Measurements from ENCODE around the gene SARS1. TPM values are rescaled to one million over a fixed set of nuclear protein-coding genes. Genes with fewer than 3 reads are reported as not detected.
A peak's percentile ranks its signal among the peaks of the same experiment; 100 is the strongest.

The SARS1 gene
- total RNA-seq, 2 experiments from 2014 or later = 224 to 240 TPM

GRCh38 chr1:109184687-109185086, 29.0 kb upstream of the SARS1 start:
- Mint-ChIP-seq H3K36me3 (ENCODE audit: low read depth) (no peaks in the 10 kb centered on the region), H3K27me3 (no peaks in the 10 kb centered on the region), H3K9me3 (ENCODE audit: low read depth) (no peaks in the 10 kb centered on the region), H3K4me1 (no peaks in the 10 kb centered on the region), H3K27ac (no peak overlapping the region), H3K4me3 (no peak overlapping the region)
- ATAC-seq = no peak
- intact Hi-C loops (cut with DNase I, micrococcal nuclease) = no loop called here
- DNase-seq = no peak
- CTCF ChIA-PET = no interaction called here
- POLR2A ChIA-PET = no interaction called here

- ATAC-seq = no peak
- intact Hi-C loops (cut with DNase I, micrococcal nuclease) = no loop called here
- DNase-seq = no peak
- Mint-ChIP-seq H3K4me1 (no peaks in the 10 kb centered on the region), H3K9me3 (ENCODE audit: low read depth) (no peaks in the 10 kb centered on the region), H3K36me3 (ENCODE audit: low read depth) (no peaks in the 10 kb centered on the region), H3K27ac (no peak overlapping the region), H3K4me3 (no peak overlapping the region), H3K27me3 (no peaks in the 10 kb centered on the region)
- CTCF ChIA-PET = interaction anchor here (0.7 to 0.8 kb wide), 2 partner anchors 16 to 464 kb away, joined by 3 read pairs; no protein-coding TSS in a partner anchor
- POLR2A ChIA-PET = no interaction called here
These were observed 28.4 kb upstream of the SARS1 start for GRCh38 chr1:109185357-109185756.

GRCh38 chr1:109185990-109186732, 27.6 kb upstream of the SARS1 start:
- intact Hi-C loops (cut with DNase I, micrococcal nuclease) = no loop called here
- Mint-ChIP-seq H3K27me3 (no peaks in the 10 kb centered on the region), H3K36me3 (ENCODE audit: low read depth) (no peaks in the 10 kb centered on the region), H3K9me3 (ENCODE audit: low read depth) (no peaks in the 10 kb centered on the region), H3K4me1 (no peaks in the 10 kb centered on the region), H3K4me3 (no peak overlapping the region), H3K27ac (no peak overlapping the region)
- CTCF ChIA-PET = interaction anchor here (0.7 to 0.8 kb wide), 2 partner anchors 15 to 463 kb away, joined by 3 read pairs; no protein-coding TSS in a partner anchor
- DNase-seq = no peak
- no peak for ATAC-seq
- POLR2A ChIA-PET = no interaction called here

- Mint-ChIP-seq H3K27ac (no peak overlapping the region), H3K9me3 (ENCODE audit: low read depth) (no peaks in the 10 kb centered on the region), H3K27me3 (no peaks in the 10 kb centered on the region), H3K36me3 (ENCODE audit: low read depth) (no peaks in the 10 kb centered on the region), H3K4me3 (no peak overlapping the region), H3K4me1 (no peaks in the 10 kb centered on the region)
- DNase-seq (no peak), ATAC-seq (no peak)
- POLR2A ChIA-PET = no interaction called here
- CTCF ChIA-PET = no interaction called here
- intact Hi-C loops (cut with DNase I, micrococcal nuclease) = no loop called here
These were observed 27.0 kb upstream of the SARS1 start for GRCh38 chr1:109186733-109187086.

- Mint-ChIP-seq H3K36me3 (ENCODE audit: low read depth) (no peaks in the 10 kb centered on the region), H3K4me3 (no peak overlapping the region), H3K27me3 (no peaks in the 10 kb centered on the region), H3K27ac (no peak overlapping the region), H3K4me1 (no peaks in the 10 kb centered on the region), H3K9me3 (ENCODE audit: low read depth) (no peaks in the 10 kb centered on the region)
- no peak for ATAC-seq
- ChIA-PET CTCF (no interaction called here), POLR2A (no interaction called here)
- DNase-seq = no peak
- intact Hi-C loops (cut with DNase I, micrococcal nuclease) = no loop called here
These were observed 26.6 kb upstream of the SARS1 start for GRCh38 chr1:109187127-109187526.

GRCh38 chr1:109188200-109188599, 25.5 kb upstream of the SARS1 start:
- intact Hi-C loops (cut with DNase I, micrococcal nuclease) = no loop called here
- H3K27me3 Mint-ChIP-seq = no peaks in the 10 kb centered on the region
- DNase-seq (no peak), ATAC-seq (no peak)
- CTCF ChIA-PET = interaction anchor here (0.8 kb wide), 1 partner anchor 11 kb away, joined by 4 read pairs; no protein-coding TSS in a partner anchor
- POLR2A ChIA-PET = no interaction called here
- no peaks in the 10 kb centered on the region for H3K9me3 Mint-ChIP-seq (ENCODE audit: low read depth)
- no peaks in the 10 kb centered on the region for H3K4me1 Mint-ChIP-seq
- no peak overlapping the region for H3K4me3 Mint-ChIP-seq
- H3K27ac Mint-ChIP-seq = no peak overlapping the region
- no peaks in the 10 kb centered on the region for H3K36me3 Mint-ChIP-seq (ENCODE audit: low read depth)

- no peak for DNase-seq
- ChIA-PET POLR2A (no interaction called here), CTCF (interaction anchor here (0.7 to 1.3 kb wide), 3 partner anchors 10 to 50 kb away, joined by 3 read pairs; no protein-coding TSS in a partner anchor)
- Mint-ChIP-seq H3K9me3 (ENCODE audit: low read depth) (no peaks in the 10 kb centered on the region), H3K27me3 (no peaks in the 10 kb centered on the region), H3K36me3 (ENCODE audit: low read depth) (no peaks in the 10 kb centered on the region), H3K4me3 (no peak overlapping the region), H3K27ac (no peak overlapping the region), H3K4me1 (no peaks in the 10 kb centered on the region)
- no peak for ATAC-seq
- intact Hi-C loops (cut with DNase I, micrococcal nuclease) = no loop called here
These were observed 24.9 kb upstream of the SARS1 start for GRCh38 chr1:109188781-109189180.

- H3K9me3 Mint-ChIP-seq (ENCODE audit: low read depth) = no peaks in the 10 kb centered on the region
- H3K27me3 Mint-ChIP-seq = no peaks in the 10 kb centered on the region
- no peak for DNase-seq
- ChIA-PET CTCF (interaction anchor here (0.5 to 1.8 kb wide), 3 partner anchors 9 to 208 kb away, joined by 3 to 4 read pairs (median 3); no protein-coding TSS in a partner anchor), POLR2A (no interaction called here)
- H3K4me3 Mint-ChIP-seq = no peak overlapping the region
- ATAC-seq = no peak
- H3K36me3 Mint-ChIP-seq (ENCODE audit: low read depth) = no peaks in the 10 kb centered on the region
- intact Hi-C loops (cut with DNase I, micrococcal nuclease) = loop anchor here (5.0 kb wide), 2 partner anchors 88 to 363 kb away; no protein-coding TSS in a partner anchor
- H3K4me1 Mint-ChIP-seq = no peaks in the 10 kb centered on the region
- no peak overlapping the region for H3K27ac Mint-ChIP-seq
These were observed 23.5 kb upstream of the SARS1 start for GRCh38 chr1:109190189-109190588.

GRCh38 chr1:109191377-109191776, 22.3 kb upstream of the SARS1 start:
- Mint-ChIP-seq H3K4me3 (no peak overlapping the region), H3K27ac (no peak overlapping the region), H3K36me3 (ENCODE audit: low read depth) (no peaks in the 10 kb centered on the region), H3K9me3 (ENCODE audit: low read depth) (no peaks in the 10 kb centered on the region), H3K4me1 (no peaks in the 10 kb centered on the region), H3K27me3 (no peaks in the 10 kb centered on the region)
- peak; percentile 51 for ATAC-seq
- peak; percentile 22 for DNase-seq
- POLR2A ChIA-PET = no interaction called here
- intact Hi-C loops (cut with DNase I, micrococcal nuclease) = loop anchor here (5.0 kb wide), 2 partner anchors 89 to 364 kb away; no protein-coding TSS in a partner anchor
- CTCF ChIA-PET = interaction anchor here (0.5 to 1.8 kb wide), 5 partner anchors 10 to 228 kb away, joined by 3 to 4 read pairs (median 3); partner anchors contain the start of gene SARS1

- H3K4me1 Mint-ChIP-seq = no peaks in the 10 kb centered on the region
- no peak overlapping the region for H3K4me3 Mint-ChIP-seq
- no peak overlapping the region for H3K27ac Mint-ChIP-seq
- no peaks in the 10 kb centered on the region for H3K27me3 Mint-ChIP-seq
- ChIA-PET CTCF (interaction anchor here (1.2 kb wide), 1 partner anchor 13 kb away, joined by 3 read pairs; no protein-coding TSS in a partner anchor), POLR2A (no interaction called here)
- no peak for ATAC-seq
- DNase-seq = no peak
- H3K36me3 Mint-ChIP-seq (ENCODE audit: low read depth) = no peaks in the 10 kb centered on the region
- H3K9me3 Mint-ChIP-seq (ENCODE audit: low read depth) = no peaks in the 10 kb centered on the region
- intact Hi-C loops (cut with DNase I, micrococcal nuclease) = loop anchor here (2.0 to 5.0 kb wide), 3 partner anchors 90 to 365 kb away; partner anchors contain the start of gene TMEM167B (in 1 of the 2)
These were observed 21.8 kb upstream of the SARS1 start for GRCh38 chr1:109191891-109192290.

GRCh38 chr1:109192433-109192832, 21.3 kb upstream of the SARS1 start:
- ChIA-PET POLR2A (no interaction called here), CTCF (interaction anchor here (1.5 kb wide), 1 partner anchor 81 kb away, joined by 7 read pairs; a partner anchor contains a TSS)
- Mint-ChIP-seq H3K9me3 (ENCODE audit: low read depth) (no peaks in the 10 kb centered on the region), H3K36me3 (ENCODE audit: low read depth) (no peaks in the 10 kb centered on the region), H3K4me3 (no peak overlapping the region), H3K27ac (no peak overlapping the region), H3K4me1 (peaks cover 4% of the 10 kb centered on the region), H3K27me3 (no peaks in the 10 kb centered on the region)
- no peak for ATAC-seq
- intact Hi-C loops (cut with DNase I, micrococcal nuclease) = loop anchor here (2.0 to 5.0 kb wide), 3 partner anchors 90 to 365 kb away; partner anchors contain the start of gene TMEM167B (in 1 of the 2)
- no peak for DNase-seq
